ENCODE results near the gene AFM. TPM values are rescaled to one million over a fixed set of nuclear protein-coding genes. Genes with fewer than 3 reads are reported as not detected.

Gene AFM
- total and polyA plus RNA-seq, 2 of the 13 experiments (the other 11 are each of a cell fraction or from before 2014, with no cell fraction given), result 0.13 to 1.8 TPM

GRCh38 chr4:73432169-73433000, 49.2 kb upstream of the AFM start:
- ChIA-PET POLR2A (interaction anchor here (1.1 to 6.3 kb wide), 14 partner anchors 11 to 91 kb away, joined by 3 to 85 read pairs (median 14); partner anchors contain the start of gene ALB), CTCF (ENCODE audit: low intra/inter-chr PET ratio, low total read pairs) (interaction anchor here (1.7 to 2.4 kb wide), 2 partner anchors 14 to 91 kb away, joined by 5 to 6 read pairs; no protein-coding TSS in a partner anchor)
- H3K27me3 ChIP-seq (ENCODE audit: control insufficient read depth in 1 of 2, insufficient read depth in 2 of 2, low read length in 2 of 2), result no peaks in the 10 kb centered on the region
- no peaks in the 10 kb centered on the region for H4K20me1 ChIP-seq (ENCODE audit: insufficient read depth, low read length)
- H3K4me3 ChIP-seq (replicated peaks in 1 of 3; ENCODE audit: insufficient read depth in 1 of 3, low read depth in 2 of 3, low read length in 3 of 3), result peak overlapping the region in 2 of 3 experiments; percentile 25 to 49; a peak in 3 of 6 replicates
- peaks cover 96% of the 10 kb centered on the region for H3K4me1 ChIP-seq (ENCODE audit: insufficient read depth, low read length)
- H3K4me2 ChIP-seq (ENCODE audit: low read depth, low read length), result peak overlapping the region; percentile 80
- no peak overlapping the region for H2AFZ ChIP-seq (ENCODE audit: low read length)
- peak; percentile 81 for ATAC-seq
- no TSS peak for BruUV-seq (replicated peaks)
- intact Hi-C loops (cut with micrococcal nuclease; ENCODE audit: unreplicated experiment) (loop anchor here (1.0 to 10.0 kb wide), 4 partner anchors 9 to 178 kb away; partner anchors contain the start of gene ANKRD17), in situ Hi-C loops (cut with HindIII; ENCODE audit: extremely low pct_ligation_motif_present, low pct_unique_long_range_greater_than_20kb) (no loop called here)
- H3K9me3 ChIP-seq (ENCODE audit: low read length), result no peaks in the 10 kb centered on the region
- H3K79me2 ChIP-seq (ENCODE audit: insufficient read depth, low read length), result peaks cover 44% of the 10 kb centered on the region
- no peaks in the 10 kb centered on the region for H3K36me3 ChIP-seq (replicated peaks in 1 of 2; ENCODE audit: control insufficient read depth in 1 of 2, insufficient read depth in 2 of 2, low read length in 2 of 2)
- peak; percentile 97 for DNase-seq (ENCODE audit: low spot score)
- H3K27ac ChIP-seq (ENCODE audit: extremely low read length, insufficient read depth, low read length), result peak overlapping the region; percentile 98
- peak overlapping the region; percentile 79 for H3K9ac ChIP-seq (ENCODE audit: insufficient read depth, low read depth, low read length)
- peak; percentile 39 for FAIRE-seq
- WGBS (ENCODE audit: low lambda C conversion rate), result 0% methylated on average over 5 of the region's 5 CpGs
- TF ChIP-seq KDM5A (IDR thresholded peaks at IDR 0.05; ENCODE audit: borderline replicate concordance, low read length) (peak; percentile 55; the same call in 1 of the 2 replicates), MLLT10 (CRISPR knock-in tag; IDR thresholded peaks at IDR 0.05) (no peak), SIN3B (IDR thresholded peaks at IDR 0.05; ENCODE audit: low read length) (no peak), NAIF1 (CRISPR knock-in tag; IDR thresholded peaks at IDR 0.05; ENCODE audit: borderline replicate concordance) (no peak), HHEX (CRISPR knock-in tag; IDR thresholded peaks at IDR 0.05) (peak; percentile 83), RARA (CRISPR knock-in tag; IDR thresholded peaks at IDR 0.05) (peak; percentile 94), RBM39 (IDR thresholded peaks at IDR 0.05; ENCODE audit: low read depth, low read length, poor library complexity, severe bottlenecking) (no peak), KMT2B (CRISPR knock-in tag; IDR thresholded peaks at IDR 0.05) (0 out of 2 replicates have a peak, but pooled peaks have one; percentile 14), ZNF331 (CRISPR knock-in tag; IDR thresholded peaks at IDR 0.05) (peak; percentile 13; the same call in 1 of the 2 replicates), KLF11 (CRISPR knock-in tag; IDR thresholded peaks at IDR 0.05) (no peak), ZBTB1 (CRISPR knock-in tag; IDR thresholded peaks at IDR 0.05; ENCODE audit: borderline replicate concordance) (no peak), ZBTB49 (CRISPR knock-in tag; IDR thresholded peaks at IDR 0.05; ENCODE audit: borderline replicate concordance) (no peak), SPEN (CRISPR knock-in tag; IDR thresholded peaks at IDR 0.05; ENCODE audit: low read depth) (no peak), PAX8 (CRISPR knock-in tag; IDR thresholded peaks at IDR 0.05; ENCODE audit: borderline replicate concordance) (no peak), ZNF263 (CRISPR knock-in tag; IDR thresholded peaks at IDR 0.05) (no peak), ZMYM2 (CRISPR knock-in tag; IDR thresholded peaks at IDR 0.05) (peak; percentile 34; the same call in 1 of the 2 replicates), ASH2L (IDR thresholded peaks at IDR 0.05; ENCODE audit: insufficient read length, low read depth, low read length) (peak; percentile 100)
- TF ChIP-seq, protein P1, sequence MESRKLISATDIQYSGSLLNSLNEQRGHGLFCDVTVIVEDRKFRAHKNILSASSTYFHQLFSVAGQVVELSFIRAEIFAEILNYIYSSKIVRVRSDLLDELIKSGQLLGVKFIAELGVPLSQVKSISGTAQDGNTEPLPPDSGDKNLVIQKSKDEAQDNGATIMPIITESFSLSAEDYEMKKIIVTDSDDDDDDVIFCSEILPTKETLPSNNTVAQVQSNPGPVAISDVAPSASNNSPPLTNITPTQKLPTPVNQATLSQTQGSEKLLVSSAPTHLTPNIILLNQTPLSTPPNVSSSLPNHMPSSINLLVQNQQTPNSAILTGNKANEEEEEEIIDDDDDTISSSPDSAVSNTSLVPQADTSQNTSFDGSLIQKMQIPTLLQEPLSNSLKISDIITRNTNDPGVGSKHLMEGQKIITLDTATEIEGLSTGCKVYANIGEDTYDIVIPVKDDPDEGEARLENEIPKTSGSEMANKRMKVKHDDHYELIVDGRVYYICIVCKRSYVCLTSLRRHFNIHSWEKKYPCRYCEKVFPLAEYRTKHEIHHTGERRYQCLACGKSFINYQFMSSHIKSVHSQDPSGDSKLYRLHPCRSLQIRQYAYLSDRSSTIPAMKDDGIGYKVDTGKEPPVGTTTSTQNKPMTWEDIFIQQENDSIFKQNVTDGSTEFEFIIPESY (CRISPR knock-in tag; IDR thresholded peaks at IDR 0.05), result no peak
